H1 (cell line): ENCODE measurements around the gene ALPG. TPM values are rescaled to one million over a fixed set of nuclear protein-coding genes. Genes with fewer than 3 reads are reported as not detected.

Experiments
- CTCF ChIA-PET: fragments of 300-600 bp; sonication (Branson Sonifier 250); formaldehyde crosslinking; loops from one replicate; lab custom pipeline; 2021; ENCODE audit not compliant: partially characterized antibody; lab: Charles Lee
- POLR2A ChIA-PET: fragments of 300-600 bp; sonication (Branson Sonifier 250); formaldehyde crosslinking; loops from one replicate; lab custom pipeline; 2021; ENCODE audit warnings: inconsistent platforms; ENCODE audit not compliant: partially characterized antibody; lab: Charles Lee
- DNase-seq, 2 experiments: peaks; one replicate each; pipeline versions ENCODE4 v3.0.0 to v3.0.0-alpha.2; 2010 to 2022; ENCODE audit warnings: low spot score in 2 of 2, low read depth in 1 of 2, mixed read lengths in 1 of 2
- FAIRE-seq: peaks from 2 replicates; lab custom pipeline; 2011; peaks lifted over from hg19 to GRCh38; lab: Jason Lieb, UNC
- H2AFZ ChIP-seq: 2 replicates; pipeline ENCODE4 v1.8.1; 2012; ENCODE audit warnings: low read length, inconsistent platforms
- H2AK5ac ChIP-seq: 2 replicates; pipeline ENCODE4 v1.6.1; 2013; ENCODE audit warnings: low read depth, low read length
- H2BK120ac ChIP-seq: replicated peaks from 2 replicates; pipeline ENCODE3; 2013; ENCODE audit warnings: low read depth, low read length, inconsistent platforms
- H2BK12ac ChIP-seq: 2 replicates; pipeline ENCODE4 v1.6.1; 2013; ENCODE audit warnings: low read depth, low read length
- H2BK15ac ChIP-seq: 2 replicates; pipeline ENCODE4 v1.6.1; 2013; ENCODE audit warnings: low read length
- H2BK20ac ChIP-seq: 2 replicates; pipeline ENCODE4 v1.6.1; 2013; ENCODE audit warnings: low read length
- H2BK5ac ChIP-seq: 2 replicates; pipeline ENCODE4 v1.6.1; 2013; ENCODE audit warnings: low read depth, low read length
- H3K14ac ChIP-seq: 2 replicates; pipeline ENCODE4 v1.6.1; 2013; ENCODE audit warnings: inconsistent platforms; ENCODE audit not compliant: insufficient read length
- H3K18ac ChIP-seq: 2 replicates; pipeline ENCODE4 v1.6.1; 2013; ENCODE audit warnings: low read length; ENCODE audit errors: extremely low read depth
- H3K23ac ChIP-seq: 2 replicates; pipeline ENCODE4 v1.6.1; 2013; ENCODE audit warnings: inconsistent platforms; ENCODE audit not compliant: insufficient read length
- H3K23me2 ChIP-seq: 2 replicates; pipeline ENCODE4 v1.6.1; 2013; ENCODE audit warnings: low read depth, low read length
- H3K27ac ChIP-seq: 2 replicates; pipeline ENCODE4 v1.6.1; 2011; ENCODE audit warnings: low read depth, low read length, inconsistent platforms
- H3K27me3 ChIP-seq, 4 experiments: replicated peaks in 1 of 4; 1 replicate in 1 of 4; 2 replicates in 3 of 4; pipeline versions ENCODE4 v1.6.1 to v1.8.1; 2011 to 2013; ENCODE audit warnings: low read length in 3 of 4, mild to moderate bottlenecking in 3 of 4, inconsistent platforms in 2 of 4, mixed read lengths in 2 of 4, moderate library complexity in 1 of 4; ENCODE audit not compliant: control insufficient read depth in 3 of 4, insufficient read depth in 3 of 4; ENCODE audit errors: extremely low read depth in 1 of 4
- H3K36me3 ChIP-seq, 4 experiments: 2 replicates each; pipeline versions ENCODE4 v1.6.1 to v1.8.1; 2011 to 2013; ENCODE audit warnings: mild to moderate bottlenecking in 4 of 4, low read length in 3 of 4, moderate library complexity in 2 of 4, control low read depth in 1 of 4, inconsistent platforms in 1 of 4; ENCODE audit not compliant: insufficient read depth in 4 of 4, control insufficient read depth in 2 of 4
- H3K4ac ChIP-seq: replicated peaks from 2 replicates; pipeline ENCODE3; 2013; ENCODE audit warnings: low read length, low read depth, mixed read lengths, inconsistent platforms; ENCODE audit not compliant: insufficient read length
- H3K4me1 ChIP-seq, 4 experiments: replicated peaks in 1 of 4; 1 replicate in 1 of 4; 2 replicates in 3 of 4; pipeline versions ENCODE4 v1.6.1 to v1.8.1; 2011 to 2013; ENCODE audit warnings: low read length in 3 of 4, inconsistent platforms in 2 of 4, mixed read lengths in 1 of 4; ENCODE audit not compliant: insufficient read depth in 4 of 4, control insufficient read depth in 3 of 4
- H3K4me2 ChIP-seq, 2 experiments: 2 replicates each; pipeline versions ENCODE4 v1.6.1 to v1.8.1; 2011 to 2013; ENCODE audit warnings: low read depth in 2 of 2, low read length in 2 of 2, control low read depth in 1 of 2, inconsistent platforms in 1 of 2, mild to moderate bottlenecking in 1 of 2; ENCODE audit not compliant: insufficient read depth in 1 of 2
- H3K4me3 ChIP-seq, 4 experiments: fragments of 200-600, 300-600 bp in 1 of 4; sonication (generic), shearing (Covaris generic), sonication (Bioruptor Twin) in 1 of 4; 2 replicates each; pipeline versions ENCODE4 v1.5.1 to v1.8.1; 2011 to 2016; ENCODE audit warnings: low read length in 4 of 4, low read depth in 3 of 4, control low read depth in 2 of 4, inconsistent platforms in 2 of 4, mild to moderate bottlenecking in 2 of 4, mixed read lengths in 1 of 4, moderate library complexity in 1 of 4; ENCODE audit not compliant: insufficient read depth in 2 of 4; ENCODE audit errors: extremely low read depth in 1 of 4
- H3K56ac ChIP-seq: replicated peaks from 2 replicates; pipeline ENCODE3; 2013; ENCODE audit warnings: low read depth, mild to moderate bottlenecking, mixed read lengths, low read length, inconsistent platforms; ENCODE audit not compliant: insufficient read length
- H3K79me1 ChIP-seq: 2 replicates; pipeline ENCODE4 v1.6.1; 2013; ENCODE audit warnings: low read depth, low read length, control low read depth
- H3K79me2 ChIP-seq, 2 experiments: 2 replicates each; pipeline versions ENCODE4 v1.6.1 to v1.8.1; 2012 to 2013; ENCODE audit warnings: low read length in 2 of 2, mild to moderate bottlenecking in 2 of 2, inconsistent platforms in 1 of 2; ENCODE audit not compliant: insufficient read depth in 2 of 2, control insufficient read depth in 1 of 2
- H3K9ac ChIP-seq, 4 experiments: replicated peaks in 1 of 4; 1 replicate in 1 of 4; 2 replicates in 3 of 4; pipeline versions ENCODE4 v1.6.1 to v1.8.1; 2011 to 2013; ENCODE audit warnings: low read depth in 3 of 4, low read length in 3 of 4, control low read depth in 2 of 4, mild to moderate bottlenecking in 2 of 4, moderate library complexity in 2 of 4, inconsistent platforms in 1 of 4; ENCODE audit errors: extremely low read depth in 1 of 4
- H3K9me3 ChIP-seq, 2 experiments: 2 replicates each; pipeline versions ENCODE4 v1.6.1 to v1.8.1; 2012 to 2013; ENCODE audit warnings: mild to moderate bottlenecking in 2 of 2, moderate library complexity in 2 of 2, control low read depth in 1 of 2, inconsistent platforms in 1 of 2, low read depth in 1 of 2, low read length in 1 of 2, mixed read lengths in 1 of 2; ENCODE audit not compliant: insufficient read depth in 2 of 2
- H4K20me1 ChIP-seq, 2 experiments: replicated peaks in 1 of 2; 2 replicates each; pipeline versions ENCODE3 to v1.8.1; 2011 to 2013; ENCODE audit warnings: inconsistent platforms in 2 of 2, low read length in 2 of 2, mild to moderate bottlenecking in 1 of 2; ENCODE audit not compliant: insufficient read depth in 2 of 2, control insufficient read depth in 1 of 2
- H4K5ac ChIP-seq: 2 replicates; pipeline ENCODE4 v1.6.1; 2013; ENCODE audit warnings: low read length, low read depth, mixed read lengths, inconsistent platforms; ENCODE audit not compliant: insufficient read length
- H4K8ac ChIP-seq: 2 replicates; pipeline ENCODE4 v1.8.0; 2013; ENCODE audit warnings: mild to moderate bottlenecking, moderate library complexity, low read length, inconsistent platforms; ENCODE audit not compliant: insufficient read depth; ENCODE audit errors: extremely low read depth
- H4K91ac ChIP-seq: replicated peaks from 2 replicates; pipeline ENCODE3; 2013; ENCODE audit warnings: low read length, mixed read lengths, inconsistent platforms; ENCODE audit not compliant: insufficient read length
- ASH2L ChIP-seq: fragments of 200-600, 300-600 bp; sonication (generic); IDR thresholded peaks from one replicate; pipeline ENCODE4 v1.7.1; 2017; ENCODE audit warnings: low read length
- CBX8 ChIP-seq: fragments of 300-800, 300-1000 bp; sonication (generic); IDR thresholded peaks from 2 replicates; pipeline ENCODE4 v1.7.1; 2016; ENCODE audit warnings: low read depth, low read length, borderline replicate concordance
- GABPA ChIP-seq: IDR thresholded peaks from 2 replicates; pipeline ENCODE4 v1.6.1; 2011; ENCODE audit warnings: mild to moderate bottlenecking, low read length, moderate library complexity, borderline replicate concordance; ENCODE audit not compliant: insufficient read depth
- JUND ChIP-seq: IDR thresholded peaks from 2 replicates; pipeline ENCODE4 v1.6.1; 2011; ENCODE audit warnings: mild to moderate bottlenecking, improper control_type of control experiment, low read length
- KDM1A ChIP-seq: fragments of 200-600, 300-600 bp; sonication (generic); IDR thresholded peaks from 2 replicates; pipeline ENCODE4 v1.7.1; 2016; ENCODE audit warnings: mild to moderate bottlenecking, low read length, borderline replicate concordance
- MAFK ChIP-seq: IDR thresholded peaks from 2 replicates; pipeline ENCODE4 v1.6.1; 2012; ENCODE audit warnings: low read depth, mild to moderate bottlenecking, improper control_type of control experiment, low read length
- RBBP5 ChIP-seq: IDR thresholded peaks from 2 replicates; pipeline ENCODE4 v1.7.1; 2012; ENCODE audit warnings: low read depth, mild to moderate bottlenecking, inconsistent platforms, low read length, moderate library complexity, borderline replicate concordance
- YY1 ChIP-seq: IDR thresholded peaks from 2 replicates; pipeline ENCODE4 v1.6.1; 2011; ENCODE audit warnings: low read depth, mild to moderate bottlenecking, low read length
- WGBS, 2 experiments: shearing (Covaris generic) in 1 of 2; methylation state at CpG; one replicate each; pipeline versions ENCODE4 v1.1.6 to v1.1.7; 2013 to 2015; ENCODE audit warnings: low lambda C conversion rate in 2 of 2, mixed read lengths in 2 of 2, inconsistent platforms in 1 of 2, low coverage in 1 of 2, missing lambda C conversion rate in 1 of 2; ENCODE audit not compliant: insufficient replicate concordance in 2 of 2, insufficient coverage in 1 of 2, insufficient read length in 1 of 2; ENCODE audit errors: extremely low coverage in 1 of 2, missing lambda C conversion rate in 1 of 2; 5-methylcytosine and 5-hydroxymethylcytosine counted together
- polyA plus RNA-seq, 7 experiments: library from polyadenylated mRNA; depleted of rRNA in 3 of 7; stranded (reverse) in 5 of 7; unstranded in 2 of 7; fragments of >200 nt in 5 of 7; fragments of 200-250 nt in 2 of 7; gene quantifications; 1 replicate in 5 of 7; 2 replicates in 1 of 7; 4 replicates in 1 of 7; pipeline versions ENCODE4 v1.2.1 to v1.2.3, GENCODE V29; 2011 to 2013; ENCODE audit warnings: missing spikeins in 2 of 7, mixed read lengths in 2 of 7
- total RNA-seq: library from RNA; stranded (reverse); fragmentation: NEBNext Ultra II Directional; extraction: Animal tissue kit (Norgen Biotek cat#: 25700); gene quantifications from 2 replicates; pipeline ENCODE4 v1.2.1, GENCODE V29; 2021
- TF ChIP-seq, protein P1 (sequence below): IDR thresholded peaks from 2 replicates; pipeline ENCODE4 v1.6.1; 2012; ENCODE audit warnings: inconsistent platforms
- TF ChIP-seq, protein P2 (sequence below): IDR thresholded peaks from 2 replicates; pipeline ENCODE4 v1.6.1; 2012; ENCODE audit warnings: inconsistent platforms

ALPG gene
- total and polyA plus RNA-seq, 2 of the 8 experiments (the other 6 are each of a cell fraction or from before 2014, with no cell fraction given) = 0.56 to 2.1 TPM

DNA sequence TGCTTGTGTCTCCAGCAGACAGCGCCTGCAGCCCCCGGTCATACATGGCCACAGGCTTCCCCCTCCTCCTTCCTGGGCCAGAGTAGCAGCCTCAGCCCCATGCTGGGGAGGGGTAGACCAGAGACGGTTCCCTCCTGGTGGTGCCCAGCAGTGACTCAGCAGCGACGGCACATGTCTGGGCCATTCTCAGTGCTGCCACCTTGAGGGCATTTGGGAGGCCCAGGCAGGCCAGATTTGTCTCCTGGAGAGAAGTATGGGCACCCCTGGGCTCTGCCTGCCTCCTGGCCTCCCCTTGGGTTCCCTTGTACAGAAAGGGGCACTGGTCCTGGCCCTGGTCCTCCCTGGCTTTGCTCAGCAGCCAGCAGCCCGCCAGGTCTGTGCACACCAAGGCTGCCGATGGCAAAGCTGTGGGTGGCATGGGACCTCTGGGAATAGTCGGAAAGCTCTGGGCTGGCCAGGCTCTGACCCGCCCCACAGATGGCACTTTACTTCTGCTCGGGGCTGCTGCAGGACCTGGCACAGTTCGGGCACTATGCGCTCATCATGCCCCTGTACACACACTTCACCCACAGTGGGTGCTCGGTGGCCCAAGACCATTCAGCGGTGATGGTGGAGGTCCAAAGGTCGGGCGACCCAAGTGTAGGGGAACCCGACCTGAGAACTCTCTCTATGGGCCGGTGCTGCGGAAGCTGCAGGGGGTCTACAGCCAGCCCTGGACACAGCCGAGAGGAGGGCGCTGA lies 37.9 kb downstream of the ALPG start:
- Histone ChIP-seq H3K9me3 (no peaks in the 10 kb centered on the region), H3K27me3 (no peaks in the 10 kb centered on the region; a peak in 2 of 7 replicates), H3K79me2 (no peaks in the 10 kb centered on the region), H3K23ac (no peak overlapping the region), H3K4me3 (no peak overlapping the region), H4K5ac (no peak overlapping the region), H3K4me1 (peaks cover 0 to 12% (median 5%) of the 10 kb centered on the region in 4 experiments; a peak in 5 of 7 replicates), H2BK12ac (peak overlapping the region; percentile 96), H2BK5ac (peak overlapping the region; percentile 94; the same call in 1 of the 2 replicates), H3K14ac (no peak overlapping the region), H2BK120ac (peak overlapping the region; percentile 28), H4K91ac (peak overlapping the region; percentile 98), H4K20me1 (no peaks in the 10 kb centered on the region), H2AFZ (peak overlapping the region; percentile 4; the same call in 1 of the 2 replicates), H2AK5ac (peak overlapping the region; percentile 60; the same call in 1 of the 2 replicates), H3K4me2 (no peak overlapping the region), H3K18ac (peak overlapping the region; percentile 71), H3K36me3 (no peaks in the 10 kb centered on the region), H3K23me2 (no peaks in the 10 kb centered on the region), H3K9ac (no peak overlapping the region), H4K8ac (peak overlapping the region; percentile 22; the same call in 1 of the 2 replicates), H2BK20ac (0 out of 2 replicates have a peak overlapping the region, but pooled peaks have one; percentile 80), H3K56ac (peak overlapping the region; percentile 25), H3K27ac (no peak overlapping the region), H3K4ac (peak overlapping the region; percentile 65), H2BK15ac (peak overlapping the region; percentile 61; the same call in 1 of the 2 replicates), H3K79me1 (no peaks in the 10 kb centered on the region)
- 91% methylated on average over 18 of the region's 21 CpGs; no CpG with 5 or more reads in 1 of the 2 experiments for WGBS, 2 experiments
- ChIA-PET POLR2A (interaction anchor here (0.8 to 1.4 kb wide), 2 partner anchors 79 to 189 kb away, joined by 3 to 5 read pairs; no protein-coding TSS in a partner anchor), CTCF (interaction anchor here (0.5 to 2.2 kb wide), 29 partner anchors 10 to 534 kb away, joined by 3 to 46 read pairs (median 4); partner anchors contain the start of gene PRSS56)
- FAIRE-seq (no peak), DNase-seq (peak; percentile 44 to 82)
- TF ChIP-seq KDM1A (0 out of 2 replicates have a peak, but pooled peaks have one; percentile 31), CBX8 (no peak), JUND (peak; percentile 75), MAFK (peak; percentile 91; the same call in 1 of the 2 replicates), GABPA (no peak), RBBP5 (no peak), ASH2L (no peak), YY1 (0 out of 2 replicates have a peak, but pooled peaks have one; percentile 17)
- TF ChIP-seq, protein P1, sequence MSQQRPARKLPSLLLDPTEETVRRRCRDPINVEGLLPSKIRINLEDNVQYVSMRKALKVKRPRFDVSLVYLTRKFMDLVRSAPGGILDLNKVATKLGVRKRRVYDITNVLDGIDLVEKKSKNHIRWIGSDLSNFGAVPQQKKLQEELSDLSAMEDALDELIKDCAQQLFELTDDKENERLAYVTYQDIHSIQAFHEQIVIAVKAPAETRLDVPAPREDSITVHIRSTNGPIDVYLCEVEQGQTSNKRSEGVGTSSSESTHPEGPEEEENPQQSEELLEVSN = peak; percentile 67
- TF ChIP-seq, protein P2, sequence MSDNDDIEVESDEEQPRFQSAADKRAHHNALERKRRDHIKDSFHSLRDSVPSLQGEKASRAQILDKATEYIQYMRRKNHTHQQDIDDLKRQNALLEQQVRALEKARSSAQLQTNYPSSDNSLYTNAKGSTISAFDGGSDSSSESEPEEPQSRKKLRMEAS = peak; percentile 97
